Upper lobe of right lung (tissue), 1 donor: ENCODE results near the gene SFSWAP. TPM values are rescaled to one million over a fixed set of nuclear protein-coding genes. Genes with fewer than 3 reads are reported as not detected.
"Not testable (repeated sequence)": the region's sequence is repeated elsewhere in the genome, so short reads cannot be mapped to it uniquely, and the experiment has no call there.

Experiments used
- ATAC-seq: fragments of 200-7000 bp; cut with Tn5 transposase; one replicate; pipeline ENCODE4 v1.9.1; 2020; ENCODE audit warnings: mild to moderate bottlenecking, moderate library complexity
- DNase-seq: peaks from one replicate; pipeline ENCODE4 v3.0.0-alpha.2; 2020
- H3K27ac ChIP-seq: fragments of 200-600 bp; one replicate; pipeline ENCODE4 v1.8.0; 2022
- H3K27me3 ChIP-seq: fragments of 200-600 bp; one replicate; pipeline ENCODE4 v1.8.0; 2022; ENCODE audit warnings: mild to moderate bottlenecking
- H3K36me3 ChIP-seq: fragments of 200-600 bp; one replicate; pipeline ENCODE4 v1.8.0; 2022
- H3K4me1 ChIP-seq: fragments of 200-600 bp; one replicate; pipeline ENCODE4 v1.8.0; 2022
- H3K4me3 ChIP-seq: fragments of 200-600 bp; one replicate; pipeline ENCODE4 v1.8.0; 2022; ENCODE audit warnings: mild to moderate bottlenecking
- H3K9me3 ChIP-seq: fragments of 200-600 bp; one replicate; pipeline ENCODE4 v1.8.0; 2022
- CTCF ChIP-seq: fragments of 200-600 bp; IDR thresholded peaks from one replicate; pipeline ENCODE4 v1.8.0; 2022; ENCODE audit warnings: antibody characterized with exemption
- intact Hi-C: fragments of 100-400 bp; cut with DNase I; formaldehyde crosslinking; loops from one replicate; pipeline ENCODE4 v1.11.0; 2022
- total RNA-seq: library from RNA; stranded (reverse); fragmentation: NEBNext Ultra II Directional; extraction: Animal tissue kit (Norgen Biotek cat#: 25700); gene quantifications from one replicate; pipeline ENCODE4 v1.2.1, GENCODE V29; 2021
- donor health status: DM: no; HTN: yes; CAD: no; lungs with severe emphysema.

The SFSWAP gene
- total RNA-seq, 1 donor from 2014 or later: 51.2 TPM

GRCh38 chr12:131675126-131676080, 35.5 kb upstream of the SFSWAP start:
- peak; percentile 47 for DNase-seq
- no peak for TF ChIP-seq CTCF
- Histone ChIP-seq H3K9me3 (peaks cover 3% of the 10 kb centered on the region), H3K4me3 (no peak overlapping the region), H3K27me3 (no peaks in the 10 kb centered on the region), H3K27ac (no peak overlapping the region), H3K4me1 (no peaks in the 10 kb centered on the region), H3K36me3 (no peaks in the 10 kb centered on the region)
- intact Hi-C loops: no loop called here
- ATAC-seq: no peak

GRCh38 chr12:131676544-131676943, 34.3 kb upstream of the SFSWAP start:
- H3K9me3 ChIP-seq: peaks cover 3% of the 10 kb centered on the region
- no peaks in the 10 kb centered on the region for H3K27me3 ChIP-seq
- no peak for DNase-seq
- H3K27ac ChIP-seq: no peak overlapping the region
- ATAC-seq: no peak
- no peak overlapping the region for H3K4me3 ChIP-seq
- no peaks in the 10 kb centered on the region for H3K36me3 ChIP-seq
- no peaks in the 10 kb centered on the region for H3K4me1 ChIP-seq
- no peak for TF ChIP-seq CTCF
- intact Hi-C loops: no loop called here

GRCh38 chr12:131677067-131677466, 33.8 kb upstream of the SFSWAP start:
- intact Hi-C loops, H3K4me3 ChIP-seq, H3K27ac ChIP-seq, ATAC-seq, H3K9me3 ChIP-seq, H3K36me3 ChIP-seq, H3K27me3 ChIP-seq, H3K4me1 ChIP-seq: not testable (repeated sequence)
- peak; percentile 15 for DNase-seq

DNA sequence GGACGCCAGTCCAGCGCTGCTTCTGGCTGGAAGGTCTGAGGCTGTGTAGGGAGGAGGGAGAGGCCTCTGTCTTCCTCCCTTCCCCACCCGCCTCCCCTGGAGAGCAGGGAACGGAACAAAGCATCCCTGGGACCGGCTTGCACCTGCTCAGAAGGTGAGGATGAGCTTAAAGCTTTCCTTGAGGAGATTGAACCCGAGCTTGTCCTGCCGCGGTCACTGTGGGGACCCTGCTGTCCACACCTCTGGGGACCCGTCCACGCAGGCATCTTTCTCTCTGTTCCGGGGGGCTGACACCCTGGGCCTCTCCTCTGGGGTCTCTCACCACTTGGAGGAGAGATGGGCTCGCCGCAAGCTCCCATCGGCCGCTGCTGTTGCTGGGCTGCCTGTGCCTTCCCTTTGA, 33.2 kb upstream of the SFSWAP start:
- DNase-seq (peak; percentile 40), ATAC-seq (no peak)
- no peaks in the 10 kb centered on the region for H3K27me3 ChIP-seq
- peaks cover 3% of the 10 kb centered on the region for H3K9me3 ChIP-seq
- no peaks in the 10 kb centered on the region for H3K36me3 ChIP-seq
- TF ChIP-seq CTCF: no peak
- H3K4me1 ChIP-seq: no peaks in the 10 kb centered on the region
- intact Hi-C loops: no loop called here
- H3K27ac ChIP-seq: no peak overlapping the region
- no peak overlapping the region for H3K4me3 ChIP-seq

- H3K4me3 ChIP-seq, H3K27me3 ChIP-seq, intact Hi-C loops, H3K27ac ChIP-seq, H3K4me1 ChIP-seq, ATAC-seq, H3K9me3 ChIP-seq, H3K36me3 ChIP-seq: not testable (repeated sequence)
- DNase-seq: peak; percentile 41
These were observed 32.3 kb upstream of the SFSWAP start for GRCh38 chr12:131678389-131679181.

DNA sequence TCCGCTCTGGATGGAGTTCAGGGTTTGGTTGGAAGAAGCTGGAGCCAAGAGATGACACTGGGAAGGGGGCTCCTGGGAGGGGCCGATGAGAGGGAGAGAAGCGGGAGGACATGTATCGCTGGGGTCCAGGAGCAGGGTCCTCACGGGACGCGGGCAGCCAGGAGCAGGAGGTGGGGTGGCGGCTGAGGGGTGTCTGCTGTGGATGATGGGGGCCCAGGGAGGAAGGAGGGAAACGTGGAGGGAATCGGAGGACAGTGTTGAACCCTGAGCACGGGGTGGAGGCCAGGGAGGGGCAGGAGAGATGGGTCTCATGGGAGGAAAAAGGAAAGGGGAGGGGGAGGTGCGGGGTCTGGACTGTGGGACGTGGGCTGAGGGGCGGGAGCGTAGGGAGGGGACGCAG, 31.7 kb upstream of the SFSWAP start:
- H3K4me3 ChIP-seq, H3K27ac ChIP-seq, intact Hi-C loops, H3K27me3 ChIP-seq, H3K36me3 ChIP-seq, H3K4me1 ChIP-seq, ATAC-seq, H3K9me3 ChIP-seq: not testable (repeated sequence)
- peak; percentile 41 for DNase-seq

DNA sequence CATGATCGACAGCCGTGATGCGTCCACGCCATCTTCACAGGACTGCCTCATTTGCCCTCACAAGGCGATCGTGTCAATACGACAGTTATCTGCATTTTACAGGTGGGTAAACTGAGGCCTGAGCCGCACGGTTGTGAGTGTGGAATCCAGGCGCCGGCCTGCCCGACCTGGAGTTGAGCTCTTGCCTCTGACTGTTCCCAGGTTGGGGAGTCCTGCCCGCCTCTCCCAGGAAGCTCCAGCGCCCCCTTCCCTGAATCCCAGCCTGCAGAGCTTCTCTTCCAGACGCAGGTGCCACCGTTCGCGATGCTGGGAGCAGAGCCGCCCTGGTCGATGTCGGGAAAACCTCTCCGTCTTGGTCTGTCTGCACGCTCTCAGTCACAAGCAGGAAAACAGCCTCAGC, 31.1 kb upstream of the SFSWAP start:
- H3K36me3 ChIP-seq, H3K4me1 ChIP-seq, ATAC-seq, H3K27ac ChIP-seq, H3K4me3 ChIP-seq, intact Hi-C loops, H3K9me3 ChIP-seq, H3K27me3 ChIP-seq: not testable (repeated sequence)
- peak; percentile 46 for DNase-seq

DNA sequence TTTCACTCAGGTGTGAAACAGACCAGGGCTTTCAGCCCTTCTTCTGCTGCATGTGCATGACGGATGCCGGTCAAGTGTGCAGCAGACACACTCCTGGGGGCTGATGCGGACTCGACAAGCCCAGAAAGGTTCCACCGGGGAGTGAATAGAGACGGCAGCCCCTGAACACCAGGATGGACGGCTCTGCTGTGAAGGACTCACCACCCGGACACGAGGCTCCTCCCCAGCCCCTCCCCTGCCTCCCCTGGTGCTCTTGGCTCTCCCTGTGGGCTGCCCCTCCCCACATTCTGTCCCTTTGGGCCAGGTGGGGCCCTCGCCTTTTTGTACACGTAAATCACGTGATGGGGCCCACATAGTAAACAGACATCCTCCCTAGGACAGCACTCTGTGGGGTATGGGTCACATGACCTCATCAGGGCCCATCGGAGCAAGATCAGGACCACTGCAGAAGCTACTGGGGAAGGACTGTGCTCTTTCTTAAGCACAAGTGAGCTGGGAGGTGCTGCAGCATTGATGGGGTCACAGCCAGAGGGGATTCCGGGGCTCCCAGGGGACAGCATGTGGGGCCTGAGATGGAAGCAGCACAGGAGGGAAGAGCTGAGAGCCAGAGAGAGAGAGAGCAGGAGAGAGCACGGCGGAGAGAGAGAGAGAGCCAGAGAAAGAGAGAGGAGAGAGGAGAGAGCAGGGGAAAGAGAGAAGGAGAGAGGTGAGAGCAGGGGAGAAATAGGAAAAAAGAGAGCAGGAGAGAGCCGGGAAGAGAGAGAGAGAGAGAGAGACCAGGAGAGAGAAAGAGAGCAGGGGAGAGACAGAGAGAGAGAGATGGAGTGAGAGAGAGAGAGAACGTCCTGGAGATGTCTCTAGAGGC, 30.3 kb upstream of the SFSWAP start:
- H3K27me3 ChIP-seq, H3K27ac ChIP-seq, intact Hi-C loops, H3K4me1 ChIP-seq, H3K36me3 ChIP-seq, H3K9me3 ChIP-seq, H3K4me3 ChIP-seq, ATAC-seq: not testable (repeated sequence)
- DNase-seq: peak; percentile 25
